Stimulated activated naive CD8-positive, alpha-beta T cell treated with anti-CD3 and anti-CD28 coated beads, Interleukin-15, Interleukin-2, amounts not matched to agents 100 U/mL and 50 U/mL, for 24 hours (primary cell): Measurements from ENCODE around the gene ATP5ME.

Source experiments
- ATAC-seq: fragments of 150-1000 bp; cut with Tn5 transposase; one replicate; pipeline ENCODE4 v1.10.0; 2021
- DNase-seq: peaks from one replicate; pipeline ENCODE4 v3.0.0; 2021

Gene ATP5ME

GRCh38 chr4:633406-633805 lies 40.7 kb downstream of the ATP5ME start:
- DNase-seq (no peak), ATAC-seq (peak; percentile 12)

GRCh38 chr4:632926-633325 lies 41.1 kb downstream of the ATP5ME start:
- ATAC-seq: no peak

GRCh38 chr4:632196-632790 lies 41.8 kb downstream of the ATP5ME start:
- no peak for DNase-seq
- no peak for ATAC-seq

More at GRCh38 chr4:632926-633325, 41.1 kb downstream of the ATP5ME start:
- no peak for DNase-seq

- ATAC-seq (no peak), DNase-seq (no peak)
Observed at GRCh38 chr4:630656-631055, 43.4 kb downstream of the ATP5ME start.

GRCh38 chr4:629915-630641 lies 44.0 kb downstream of the ATP5ME start:
- no peak for ATAC-seq
- DNase-seq: no peak

- DNase-seq (no peak), ATAC-seq (no peak)
Observed at GRCh38 chr4:629636-629914, 44.5 kb downstream of the ATP5ME start.

- ATAC-seq (no peak), DNase-seq (no peak)
Observed at GRCh38 chr4:628821-629635, 45.0 kb downstream of the ATP5ME start.

- ATAC-seq (no peak), DNase-seq (no peak)
Observed at GRCh38 chr4:628311-628741, 45.8 kb downstream of the ATP5ME start.

- DNase-seq: no peak
- ATAC-seq: no peak
Observed at GRCh38 chr4:627347-628125, 46.5 kb downstream of the ATP5ME start.

- ATAC-seq: no peak
- DNase-seq: no peak
Observed at GRCh38 chr4:626201-627091, 47.6 kb downstream of the ATP5ME start.

- ATAC-seq (no peak), DNase-seq (no peak)
Observed at GRCh38 chr4:625631-626161, 48.4 kb downstream of the ATP5ME start.

GRCh38 chr4:624705-625590 lies 49.1 kb downstream of the ATP5ME start, which contains the start of gene PDE6B:
Gene PDE6B (plus strand): TSS chr4:625573. CDS start chr4:625627, 54 bp downstream.
- ATAC-seq (no peak), DNase-seq (no peak)

- ATAC-seq (no peak), DNase-seq (no peak)
Observed at GRCh38 chr4:623914-624566, 50.0 kb downstream of the ATP5ME start.

GRCh38 chr4:622996-623913 lies 50.8 kb downstream of the ATP5ME start:
- ATAC-seq: no peak
- no peak for DNase-seq
